WTC11 (cell line): ENCODE measurements around the gene ITPR2. TPM values are rescaled to one million over a fixed set of nuclear protein-coding genes. Genes with fewer than 3 reads are reported as not detected.

Source experiments
- ATAC-seq: fragments of 200-7000 bp; cut with Tn5 transposase; 2 replicates; pipeline ENCODE4 v1.10.0; 2021; ENCODE audit warnings: mild to moderate bottlenecking, moderate library complexity
- CTCF ChIA-PET: fragments of 300-600 bp; sonication (Branson Sonifier 250); formaldehyde crosslinking; loops from one replicate; lab custom pipeline; 2021; ENCODE audit warnings: antibody characterized with exemption; lab: Charles Lee
- POLR2A ChIA-PET: fragments of 350-600 bp; sonication (Branson Sonifier 250); formaldehyde crosslinking; loops from one replicate; lab custom pipeline; 2021; ENCODE audit warnings: antibody characterized with exemption; lab: Charles Lee
- DNase-seq: peaks from one replicate; pipeline ENCODE4 v3.0.0; 2021; ENCODE audit warnings: low spot score
- H3K27ac Mint-ChIP-seq: 2 replicates; pipeline ENCODE4 v1.8.0; 2021; ENCODE audit warnings: mixed read lengths
- H3K27me3 Mint-ChIP-seq: 2 replicates; pipeline ENCODE4 v1.8.0; 2021; ENCODE audit warnings: low read depth, mild to moderate bottlenecking, moderate library complexity, mixed read lengths
- H3K36me3 Mint-ChIP-seq: 2 replicates; pipeline ENCODE4 v1.8.0; 2021; ENCODE audit warnings: mixed read lengths
- H3K4me1 Mint-ChIP-seq: 2 replicates; pipeline ENCODE4 v1.8.0; 2022; ENCODE audit warnings: mixed read lengths
- H3K4me3 Mint-ChIP-seq: 2 replicates; pipeline ENCODE4 v1.8.0; 2021; ENCODE audit warnings: mild to moderate bottlenecking, moderate library complexity, mixed read lengths
- H3K9me3 Mint-ChIP-seq: 2 replicates; pipeline ENCODE4 v1.8.0; 2021; ENCODE audit warnings: mixed read lengths
- ELF4 ChIP-seq: sonication (generic); formaldehyde crosslinking; IDR thresholded peaks from 2 replicates; pipeline ENCODE4 v1.8.1; 2022; ENCODE audit warnings: low read depth, mild to moderate bottlenecking, moderate library complexity, missing genetic modification reagents
- FOXP1 ChIP-seq: sonication (generic); formaldehyde crosslinking; IDR thresholded peaks from 2 replicates; pipeline ENCODE4 v1.8.0; 2022; ENCODE audit warnings: missing genetic modification reagents, mild to moderate bottlenecking, moderate library complexity, borderline replicate concordance
- HMGXB4 ChIP-seq: sonication (generic); formaldehyde crosslinking; IDR thresholded peaks from 2 replicates; pipeline ENCODE4 v1.8.1; 2023; ENCODE audit warnings: mild to moderate bottlenecking, moderate library complexity, missing genetic modification reagents
- JUN ChIP-seq: sonication (generic); formaldehyde crosslinking; IDR thresholded peaks from 2 replicates; pipeline ENCODE4 v1.8.0; 2023; ENCODE audit warnings: mild to moderate bottlenecking, missing genetic modification reagents
- KAT7 ChIP-seq: sonication (generic); formaldehyde crosslinking; IDR thresholded peaks from 2 replicates; pipeline ENCODE4 v1.8.1; 2023; ENCODE audit warnings: missing genetic modification reagents, mild to moderate bottlenecking, borderline replicate concordance
- NFATC4 ChIP-seq: fragments of 250-450 bp; sonication (Bioruptor Pico); IDR thresholded peaks from 2 replicates; pipeline ENCODE4 v1.9.0; 2021; ENCODE audit warnings: mild to moderate bottlenecking
- NR3C1 ChIP-seq: sonication (generic); formaldehyde crosslinking; conservative IDR thresholded peaks from 2 replicates; pipeline ENCODE4 v1.8.1; 2023; ENCODE audit warnings: low read depth, mild to moderate bottlenecking, missing genetic modification reagents
- OVOL2 ChIP-seq: fragments of 250-450 bp; sonication (Bioruptor Pico); IDR thresholded peaks from 2 replicates; pipeline ENCODE4 v1.9.0; 2021; ENCODE audit warnings: mild to moderate bottlenecking, borderline replicate concordance
- SMAD3 ChIP-seq: sonication (generic); formaldehyde crosslinking; IDR thresholded peaks from 2 replicates; pipeline ENCODE4 v1.8.0; 2022; ENCODE audit warnings: missing genetic modification reagents, mild to moderate bottlenecking, borderline replicate concordance
- SMAD4 ChIP-seq: sonication (generic); formaldehyde crosslinking; IDR thresholded peaks from 2 replicates; pipeline ENCODE4 v1.8.0; 2022; ENCODE audit warnings: mild to moderate bottlenecking, missing genetic modification reagents
- TEAD1 ChIP-seq: sonication (generic); formaldehyde crosslinking; IDR thresholded peaks from 2 replicates; pipeline ENCODE4 v1.8.0; 2022; ENCODE audit warnings: mild to moderate bottlenecking, missing genetic modification reagents
- TEAD4 ChIP-seq: sonication (generic); formaldehyde crosslinking; IDR thresholded peaks from 2 replicates; pipeline ENCODE4 v1.8.0; 2022; ENCODE audit warnings: mild to moderate bottlenecking, missing genetic modification reagents
- ZNF121 ChIP-seq: sonication (generic); formaldehyde crosslinking; IDR thresholded peaks from 2 replicates; pipeline ENCODE4 v1.8.0; 2023; ENCODE audit warnings: missing genetic modification reagents
- ZSCAN18 ChIP-seq: fragments of 250-450 bp; sonication (Bioruptor Pico); IDR thresholded peaks from 2 replicates; pipeline ENCODE4 v2.1.2; 2022; ENCODE audit warnings: mild to moderate bottlenecking, moderate library complexity
- total RNA-seq: library from RNA; stranded (reverse); gene quantifications from 3 replicates; pipeline ENCODE4 v1.2.3, GENCODE V29; 2021
- TF ChIP-seq, protein P1 (sequence below): sonication (generic); formaldehyde crosslinking; IDR thresholded peaks from 2 replicates; pipeline ENCODE4 v1.8.1; 2022; ENCODE audit warnings: mild to moderate bottlenecking, missing genetic modification reagents, moderate library complexity, borderline replicate concordance
- TF ChIP-seq, protein P2 (sequence below): sonication (generic); formaldehyde crosslinking; IDR thresholded peaks from 2 replicates; pipeline ENCODE4 v1.8.1; 2023; ENCODE audit warnings: mild to moderate bottlenecking, missing genetic modification reagents, borderline replicate concordance
- TF ChIP-seq, protein P3 (sequence below): fragments of 250-450 bp; sonication (Bioruptor Pico); IDR thresholded peaks from 2 replicates; pipeline ENCODE4 v1.9.0; 2021; ENCODE audit warnings: mild to moderate bottlenecking
- TF ChIP-seq, protein P4 (sequence below): sonication (generic); formaldehyde crosslinking; IDR thresholded peaks from 2 replicates; pipeline ENCODE4 v1.8.0; 2022; ENCODE audit warnings: mild to moderate bottlenecking, missing genetic modification reagents
- TF ChIP-seq, protein P5 (sequence below): sonication (generic); formaldehyde crosslinking; IDR thresholded peaks from 2 replicates; pipeline ENCODE4 v1.8.1; 2022; ENCODE audit warnings: mild to moderate bottlenecking, moderate library complexity, missing genetic modification reagents

The ITPR2 gene
- total RNA-seq, 1 experiment from 2014 or later, result 50.7 TPM

DNA sequence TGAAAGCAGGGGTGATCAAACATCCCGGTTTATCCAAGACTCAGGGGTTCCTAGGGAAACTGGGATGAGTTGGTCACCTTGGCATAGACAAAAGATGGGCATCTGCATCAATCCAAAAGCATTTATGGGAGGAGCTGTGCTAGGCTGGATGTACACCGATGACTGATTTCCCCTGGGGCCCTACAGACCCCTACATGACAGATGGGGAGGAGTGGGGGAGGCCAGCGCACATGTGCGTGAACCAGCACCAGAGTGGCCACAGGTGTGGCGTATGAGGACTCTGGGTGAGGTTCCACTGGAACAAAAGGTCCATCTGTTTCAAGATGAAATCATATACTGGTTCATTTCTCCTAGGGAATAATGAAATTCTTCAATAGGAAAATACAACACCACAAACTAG lies 210.4 kb downstream of the ITPR2 start (continued):
- TF ChIP-seq ZSCAN18 (no peak), NFATC4 (CRISPR knock-in tag) (no peak), ZNF121 (CRISPR knock-in tag) (no peak), SMAD4 (CRISPR knock-in tag) (no peak), JUN (CRISPR knock-in tag) (no peak), TEAD4 (CRISPR knock-in tag) (no peak), ELF4 (CRISPR knock-in tag) (no peak)

- peaks cover under 1% of the 10 kb centered on the region; the same call in 1 of the 2 replicates for H3K9me3 Mint-ChIP-seq
- DNase-seq, result no peak
- H3K4me1 Mint-ChIP-seq, result no peaks in the 10 kb centered on the region
- CTCF ChIA-PET, result interaction anchor here (2.1 kb wide), 1 partner anchor 80 kb away, joined by 4 read pairs; no protein-coding TSS in a partner anchor
- H3K27ac Mint-ChIP-seq, result no peak overlapping the region
- no peak for TF ChIP-seq HMGXB4 (CRISPR knock-in tag)
- TF ChIP-seq, protein P1, sequence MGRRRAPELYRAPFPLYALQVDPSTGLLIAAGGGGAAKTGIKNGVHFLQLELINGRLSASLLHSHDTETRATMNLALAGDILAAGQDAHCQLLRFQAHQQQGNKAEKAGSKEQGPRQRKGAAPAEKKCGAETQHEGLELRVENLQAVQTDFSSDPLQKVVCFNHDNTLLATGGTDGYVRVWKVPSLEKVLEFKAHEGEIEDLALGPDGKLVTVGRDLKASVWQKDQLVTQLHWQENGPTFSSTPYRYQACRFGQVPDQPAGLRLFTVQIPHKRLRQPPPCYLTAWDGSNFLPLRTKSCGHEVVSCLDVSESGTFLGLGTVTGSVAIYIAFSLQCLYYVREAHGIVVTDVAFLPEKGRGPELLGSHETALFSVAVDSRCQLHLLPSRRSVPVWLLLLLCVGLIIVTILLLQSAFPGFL, result no peak
- TF ChIP-seq NR3C1, result no peak
- TF ChIP-seq, protein P2, sequence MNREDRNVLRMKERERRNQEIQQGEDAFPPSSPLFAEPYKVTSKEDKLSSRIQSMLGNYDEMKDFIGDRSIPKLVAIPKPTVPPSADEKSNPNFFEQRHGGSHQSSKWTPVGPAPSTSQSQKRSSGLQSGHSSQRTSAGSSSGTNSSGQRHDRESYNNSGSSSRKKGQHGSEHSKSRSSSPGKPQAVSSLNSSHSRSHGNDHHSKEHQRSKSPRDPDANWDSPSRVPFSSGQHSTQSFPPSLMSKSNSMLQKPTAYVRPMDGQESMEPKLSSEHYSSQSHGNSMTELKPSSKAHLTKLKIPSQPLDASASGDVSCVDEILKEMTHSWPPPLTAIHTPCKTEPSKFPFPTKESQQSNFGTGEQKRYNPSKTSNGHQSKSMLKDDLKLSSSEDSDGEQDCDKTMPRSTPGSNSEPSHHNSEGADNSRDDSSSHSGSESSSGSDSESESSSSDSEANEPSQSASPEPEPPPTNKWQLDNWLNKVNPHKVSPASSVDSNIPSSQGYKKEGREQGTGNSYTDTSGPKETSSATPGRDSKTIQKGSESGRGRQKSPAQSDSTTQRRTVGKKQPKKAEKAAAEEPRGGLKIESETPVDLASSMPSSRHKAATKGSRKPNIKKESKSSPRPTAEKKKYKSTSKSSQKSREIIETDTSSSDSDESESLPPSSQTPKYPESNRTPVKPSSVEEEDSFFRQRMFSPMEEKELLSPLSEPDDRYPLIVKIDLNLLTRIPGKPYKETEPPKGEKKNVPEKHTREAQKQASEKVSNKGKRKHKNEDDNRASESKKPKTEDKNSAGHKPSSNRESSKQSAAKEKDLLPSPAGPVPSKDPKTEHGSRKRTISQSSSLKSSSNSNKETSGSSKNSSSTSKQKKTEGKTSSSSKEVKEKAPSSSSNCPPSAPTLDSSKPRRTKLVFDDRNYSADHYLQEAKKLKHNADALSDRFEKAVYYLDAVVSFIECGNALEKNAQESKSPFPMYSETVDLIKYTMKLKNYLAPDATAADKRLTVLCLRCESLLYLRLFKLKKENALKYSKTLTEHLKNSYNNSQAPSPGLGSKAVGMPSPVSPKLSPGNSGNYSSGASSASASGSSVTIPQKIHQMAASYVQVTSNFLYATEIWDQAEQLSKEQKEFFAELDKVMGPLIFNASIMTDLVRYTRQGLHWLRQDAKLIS (CRISPR knock-in tag), result no peak
- no peak for TF ChIP-seq NFATC4 (CRISPR knock-in tag)
- no peak for TF ChIP-seq SMAD3 (CRISPR knock-in tag)
- TF ChIP-seq, protein P3, sequence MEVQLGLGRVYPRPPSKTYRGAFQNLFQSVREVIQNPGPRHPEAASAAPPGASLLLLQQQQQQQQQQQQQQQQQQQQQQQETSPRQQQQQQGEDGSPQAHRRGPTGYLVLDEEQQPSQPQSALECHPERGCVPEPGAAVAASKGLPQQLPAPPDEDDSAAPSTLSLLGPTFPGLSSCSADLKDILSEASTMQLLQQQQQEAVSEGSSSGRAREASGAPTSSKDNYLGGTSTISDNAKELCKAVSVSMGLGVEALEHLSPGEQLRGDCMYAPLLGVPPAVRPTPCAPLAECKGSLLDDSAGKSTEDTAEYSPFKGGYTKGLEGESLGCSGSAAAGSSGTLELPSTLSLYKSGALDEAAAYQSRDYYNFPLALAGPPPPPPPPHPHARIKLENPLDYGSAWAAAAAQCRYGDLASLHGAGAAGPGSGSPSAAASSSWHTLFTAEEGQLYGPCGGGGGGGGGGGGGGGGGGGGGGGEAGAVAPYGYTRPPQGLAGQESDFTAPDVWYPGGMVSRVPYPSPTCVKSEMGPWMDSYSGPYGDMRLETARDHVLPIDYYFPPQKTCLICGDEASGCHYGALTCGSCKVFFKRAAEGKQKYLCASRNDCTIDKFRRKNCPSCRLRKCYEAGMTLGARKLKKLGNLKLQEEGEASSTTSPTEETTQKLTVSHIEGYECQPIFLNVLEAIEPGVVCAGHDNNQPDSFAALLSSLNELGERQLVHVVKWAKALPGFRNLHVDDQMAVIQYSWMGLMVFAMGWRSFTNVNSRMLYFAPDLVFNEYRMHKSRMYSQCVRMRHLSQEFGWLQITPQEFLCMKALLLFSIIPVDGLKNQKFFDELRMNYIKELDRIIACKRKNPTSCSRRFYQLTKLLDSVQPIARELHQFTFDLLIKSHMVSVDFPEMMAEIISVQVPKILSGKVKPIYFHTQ (CRISPR knock-in tag), result no peak
- no peak for TF ChIP-seq FOXP1
- no peak for TF ChIP-seq TEAD1 (CRISPR knock-in tag)
- TF ChIP-seq OVOL2 (CRISPR knock-in tag), result no peak
- TF ChIP-seq, protein P4, sequence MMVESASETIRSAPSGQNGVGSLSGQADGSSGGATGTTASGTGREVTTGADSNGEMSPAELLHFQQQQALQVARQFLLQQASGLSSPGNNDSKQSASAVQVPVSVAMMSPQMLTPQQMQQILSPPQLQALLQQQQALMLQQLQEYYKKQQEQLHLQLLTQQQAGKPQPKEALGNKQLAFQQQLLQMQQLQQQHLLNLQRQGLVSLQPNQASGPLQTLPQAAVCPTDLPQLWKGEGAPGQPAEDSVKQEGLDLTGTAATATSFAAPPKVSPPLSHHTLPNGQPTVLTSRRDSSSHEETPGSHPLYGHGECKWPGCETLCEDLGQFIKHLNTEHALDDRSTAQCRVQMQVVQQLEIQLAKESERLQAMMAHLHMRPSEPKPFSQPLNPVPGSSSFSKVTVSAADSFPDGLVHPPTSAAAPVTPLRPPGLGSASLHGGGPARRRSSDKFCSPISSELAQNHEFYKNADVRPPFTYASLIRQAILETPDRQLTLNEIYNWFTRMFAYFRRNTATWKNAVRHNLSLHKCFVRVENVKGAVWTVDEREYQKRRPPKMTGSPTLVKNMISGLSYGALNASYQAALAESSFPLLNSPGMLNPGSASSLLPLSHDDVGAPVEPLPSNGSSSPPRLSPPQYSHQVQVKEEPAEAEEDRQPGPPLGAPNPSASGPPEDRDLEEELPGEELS (CRISPR knock-in tag), result no peak
- TF ChIP-seq KAT7, result no peak
- TF ChIP-seq, protein P5, sequence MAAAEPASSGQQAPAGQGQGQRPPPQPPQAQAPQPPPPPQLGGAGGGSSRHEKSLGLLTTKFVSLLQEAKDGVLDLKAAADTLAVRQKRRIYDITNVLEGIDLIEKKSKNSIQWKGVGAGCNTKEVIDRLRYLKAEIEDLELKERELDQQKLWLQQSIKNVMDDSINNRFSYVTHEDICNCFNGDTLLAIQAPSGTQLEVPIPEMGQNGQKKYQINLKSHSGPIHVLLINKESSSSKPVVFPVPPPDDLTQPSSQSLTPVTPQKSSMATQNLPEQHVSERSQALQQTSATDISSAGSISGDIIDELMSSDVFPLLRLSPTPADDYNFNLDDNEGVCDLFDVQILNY, result no peak
- no peaks in the 10 kb centered on the region for H3K27me3 Mint-ChIP-seq
- H3K4me3 Mint-ChIP-seq, result no peak overlapping the region
- POLR2A ChIA-PET, result no interaction called here
- no peak for ATAC-seq
- H3K36me3 Mint-ChIP-seq, result peaks cover 37% of the 10 kb centered on the region
Measured at GRCh38 chr12:26621932-26622331, 211.1 kb downstream of the ITPR2 start.
